ENCODE data around the gene ASB15.

ASB15 gene

GRCh38 chr7:123647106-123647730 lies 45.6 kb downstream of the ASB15 start:
- Histone ChIP-seq H3K27me3 (ENCODE audit: control insufficient read depth in 2 of 2, insufficient read depth in 2 of 2, low read length in 2 of 2) (peaks cover 0 to 3% of the 10 kb centered on the region in 2 donors), H3K27ac (ENCODE audit: low read depth in 2 of 2, low read length in 2 of 2) (no peak overlapping the region), H3K9me3 (ENCODE audit: control insufficient read depth in 2 of 2, low read length in 2 of 2) (no peaks in the 10 kb centered on the region), H3K36me3 (ENCODE audit: control insufficient read depth in 2 of 2, insufficient read depth in 2 of 2, low read length in 2 of 2) (no peaks in the 10 kb centered on the region), H3K9ac (ENCODE audit: low read depth in 1 of 2, low read length in 2 of 2) (no peak overlapping the region), H3K4me1 (ENCODE audit: control insufficient read depth in 2 of 2, insufficient read depth in 2 of 2, low read length in 2 of 2) (no peaks in the 10 kb centered on the region), H3K4me3 (ENCODE audit: low read length in 2 of 2) (no peak overlapping the region)

GRCh38 chr7:123649964-123650363 lies 48.3 kb downstream of the ASB15 start:
- Histone ChIP-seq H3K9ac (ENCODE audit: low read depth in 1 of 2, low read length in 2 of 2) (no peak overlapping the region), H3K9me3 (ENCODE audit: control insufficient read depth in 2 of 2, low read length in 2 of 2) (no peaks in the 10 kb centered on the region), H3K4me1 (ENCODE audit: control insufficient read depth in 2 of 2, insufficient read depth in 2 of 2, low read length in 2 of 2) (no peaks in the 10 kb centered on the region), H3K27ac (ENCODE audit: low read depth in 2 of 2, low read length in 2 of 2) (no peak overlapping the region), H3K27me3 (ENCODE audit: control insufficient read depth in 2 of 2, insufficient read depth in 2 of 2, low read length in 2 of 2) (no peaks in the 10 kb centered on the region), H3K36me3 (ENCODE audit: control insufficient read depth in 2 of 2, insufficient read depth in 2 of 2, low read length in 2 of 2) (no peaks in the 10 kb centered on the region), H3K4me3 (ENCODE audit: low read length in 2 of 2) (no peak overlapping the region)

DNA sequence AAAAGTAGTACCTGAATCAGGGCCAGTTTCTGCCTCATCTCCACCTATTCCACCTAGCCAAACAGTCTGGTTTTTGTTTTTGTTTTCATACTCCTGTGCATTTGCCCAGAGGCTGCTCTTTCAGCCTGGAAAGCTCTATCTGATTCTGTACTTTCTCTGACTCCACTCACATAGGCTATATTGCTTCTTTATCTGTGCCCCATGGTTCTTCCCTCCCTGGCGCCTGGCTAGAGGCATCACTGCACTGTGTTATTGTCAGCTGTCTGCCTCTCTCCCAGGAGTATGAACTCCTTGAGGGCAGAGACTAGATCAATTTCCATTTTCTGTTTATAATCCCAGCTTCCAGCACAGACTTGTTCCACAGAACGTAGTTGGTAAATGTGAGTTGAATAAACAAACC lies 49.0 kb downstream of the ASB15 start:
- Histone ChIP-seq H3K36me3 (ENCODE audit: control insufficient read depth in 2 of 2, insufficient read depth in 2 of 2, low read length in 2 of 2) (no peaks in the 10 kb centered on the region), H3K27ac (ENCODE audit: low read depth in 2 of 2, low read length in 2 of 2) (no peak overlapping the region), H3K4me1 (ENCODE audit: control insufficient read depth in 2 of 2, insufficient read depth in 2 of 2, low read length in 2 of 2) (no peaks in the 10 kb centered on the region), H3K27me3 (ENCODE audit: control insufficient read depth in 2 of 2, insufficient read depth in 2 of 2, low read length in 2 of 2) (no peaks in the 10 kb centered on the region), H3K4me3 (ENCODE audit: low read length in 2 of 2) (no peak overlapping the region), H3K9ac (ENCODE audit: low read depth in 1 of 2, low read length in 2 of 2) (no peak overlapping the region), H3K9me3 (ENCODE audit: control insufficient read depth in 2 of 2, low read length in 2 of 2) (no peaks in the 10 kb centered on the region)

DNA sequence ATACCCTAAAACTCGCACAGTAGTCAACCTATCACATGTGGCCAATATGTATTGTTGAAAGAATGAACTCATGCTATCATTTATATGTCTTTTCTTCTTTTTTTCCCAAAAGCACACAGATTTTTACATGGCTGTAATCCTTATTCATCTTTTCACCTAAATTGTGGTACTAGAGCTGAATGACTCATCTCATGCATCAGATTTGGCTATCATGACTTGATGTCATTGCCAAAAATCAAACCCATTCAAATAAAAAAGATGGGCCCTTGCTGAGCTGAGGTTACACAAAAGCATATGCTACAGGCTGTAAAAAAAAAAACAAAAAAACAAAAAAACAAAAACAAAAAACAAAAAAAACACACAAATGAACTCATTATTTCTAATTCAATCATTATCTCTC lies 50.8 kb downstream of the ASB15 start:
- Histone ChIP-seq H3K36me3 (ENCODE audit: control insufficient read depth in 2 of 2, insufficient read depth in 2 of 2, low read length in 2 of 2) (no peaks in the 10 kb centered on the region), H3K27me3 (ENCODE audit: control insufficient read depth in 2 of 2, insufficient read depth in 2 of 2, low read length in 2 of 2) (no peaks in the 10 kb centered on the region)

DNA sequence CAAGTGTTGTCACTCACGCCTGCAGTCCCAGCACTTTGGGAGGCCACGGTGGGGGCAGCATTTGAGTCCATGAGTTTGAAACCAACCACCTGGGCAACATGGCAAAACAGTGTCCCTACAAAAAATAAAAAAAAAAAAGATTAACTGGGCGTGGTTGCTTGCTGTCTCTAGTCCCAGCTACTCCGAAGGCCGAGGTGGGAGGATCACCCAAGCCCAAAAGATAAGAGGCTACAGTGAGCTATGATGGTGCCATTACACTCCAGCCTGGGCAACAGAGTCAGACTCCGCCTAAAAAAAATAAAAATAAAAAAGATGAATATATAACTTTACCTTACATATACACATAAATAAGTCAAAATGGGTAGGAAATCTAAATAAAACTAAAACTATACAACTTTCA lies 51.5 kb downstream of the ASB15 start:
- H3K27ac ChIP-seq (ENCODE audit: low read depth in 2 of 2, low read length in 2 of 2): no peak overlapping the region
- no peak overlapping the region for H3K4me3 ChIP-seq (ENCODE audit: low read length in 2 of 2)
- H3K9ac ChIP-seq (ENCODE audit: low read depth in 1 of 2, low read length in 2 of 2): no peak overlapping the region
- H3K9me3 ChIP-seq (ENCODE audit: control insufficient read depth in 2 of 2, low read length in 2 of 2): no peaks in the 10 kb centered on the region
- no peaks in the 10 kb centered on the region for H3K4me1 ChIP-seq (ENCODE audit: control insufficient read depth in 2 of 2, insufficient read depth in 2 of 2, low read length in 2 of 2)
- H3K36me3 ChIP-seq (ENCODE audit: control insufficient read depth in 2 of 2, insufficient read depth in 2 of 2, low read length in 2 of 2): no peaks in the 10 kb centered on the region
- no peaks in the 10 kb centered on the region for H3K27me3 ChIP-seq (ENCODE audit: control insufficient read depth in 2 of 2, insufficient read depth in 2 of 2, low read length in 2 of 2)

More for the DNA sequence above, 50.8 kb downstream of the ASB15 start:
- no peak overlapping the region for H3K4me3 ChIP-seq (ENCODE audit: low read length in 2 of 2)
- H3K4me1 ChIP-seq (ENCODE audit: control insufficient read depth in 2 of 2, insufficient read depth in 2 of 2, low read length in 2 of 2): no peaks in the 10 kb centered on the region
- H3K9ac ChIP-seq (ENCODE audit: low read depth in 1 of 2, low read length in 2 of 2): no peak overlapping the region
- no peaks in the 10 kb centered on the region for H3K9me3 ChIP-seq (ENCODE audit: control insufficient read depth in 2 of 2, low read length in 2 of 2)
- no peak overlapping the region for H3K27ac ChIP-seq (ENCODE audit: low read depth in 2 of 2, low read length in 2 of 2)

- H3K27me3 ChIP-seq (ENCODE audit: control insufficient read depth in 2 of 2, insufficient read depth in 2 of 2, low read length in 2 of 2): no peaks in the 10 kb centered on the region
- H3K9me3 ChIP-seq (ENCODE audit: control insufficient read depth in 2 of 2, low read length in 2 of 2): no peaks in the 10 kb centered on the region
- H3K36me3 ChIP-seq (ENCODE audit: control insufficient read depth in 2 of 2, insufficient read depth in 2 of 2, low read length in 2 of 2): no peaks in the 10 kb centered on the region
- H3K4me1 ChIP-seq (ENCODE audit: control insufficient read depth in 2 of 2, insufficient read depth in 2 of 2, low read length in 2 of 2): no peaks in the 10 kb centered on the region
- no peak within 1 kb of the TSS for H3K4me3 ChIP-seq (ENCODE audit: low read length in 2 of 2)
- no peak within 1 kb of the TSS for H3K9ac ChIP-seq (ENCODE audit: low read depth in 1 of 2, low read length in 2 of 2)
- no peak within 1 kb of the TSS for H3K27ac ChIP-seq (ENCODE audit: low read depth in 2 of 2, low read length in 2 of 2)
Measured at GRCh38 chr7:123655614-123656013, 54.0 kb downstream of the ASB15 start, which contains the start of gene LMOD2. Gene LMOD2, plus strand, starts transcription at chr7:123655866. Its CDS starts 98 bp downstream, at chr7:123655964.

DNA sequence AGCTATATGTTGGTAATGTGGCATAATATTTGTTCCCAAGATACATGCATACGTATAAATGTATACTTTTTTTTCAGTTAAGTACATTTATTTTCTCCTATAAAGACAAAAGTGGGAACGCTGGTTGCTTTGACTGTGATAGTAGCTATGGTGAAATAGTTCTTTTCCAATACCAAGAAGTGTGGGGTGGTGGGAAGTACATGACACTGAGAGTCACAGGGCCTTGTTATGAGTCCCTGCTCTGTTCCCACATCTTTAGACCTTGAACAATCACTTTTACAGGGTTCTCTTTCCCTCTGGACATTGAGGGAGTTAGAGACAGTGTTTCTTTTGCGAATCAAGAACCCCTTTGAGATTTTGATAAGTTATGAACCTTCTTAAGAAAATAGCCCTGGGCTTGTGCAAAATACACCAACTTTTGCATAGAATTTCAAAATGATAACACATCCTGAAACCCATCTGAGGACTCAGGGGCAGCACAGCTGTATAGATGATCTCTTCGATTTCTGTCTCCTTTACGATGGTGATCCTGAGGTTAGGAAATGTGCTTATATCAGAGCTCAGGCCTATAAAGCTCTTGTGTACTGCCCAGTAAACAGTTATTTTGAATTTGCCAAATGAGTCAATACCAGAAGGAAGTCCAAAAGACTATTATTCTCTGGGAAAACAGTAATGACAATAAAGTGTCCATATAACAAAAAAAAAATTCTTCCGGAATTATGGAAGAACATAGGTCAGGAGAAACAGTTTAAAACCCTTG lies 55.1 kb downstream of the ASB15 start:
- Histone ChIP-seq H3K27me3 (ENCODE audit: control insufficient read depth in 2 of 2, insufficient read depth in 2 of 2, low read length in 2 of 2) (no peaks in the 10 kb centered on the region), H3K4me3 (ENCODE audit: low read length in 2 of 2) (no peak overlapping the region), H3K36me3 (ENCODE audit: control insufficient read depth in 2 of 2, insufficient read depth in 2 of 2, low read length in 2 of 2) (no peaks in the 10 kb centered on the region), H3K9me3 (ENCODE audit: control insufficient read depth in 2 of 2, low read length in 2 of 2) (no peaks in the 10 kb centered on the region), H3K4me1 (ENCODE audit: control insufficient read depth in 2 of 2, insufficient read depth in 2 of 2, low read length in 2 of 2) (no peaks in the 10 kb centered on the region), H3K27ac (ENCODE audit: low read depth in 2 of 2, low read length in 2 of 2) (no peak overlapping the region), H3K9ac (ENCODE audit: low read depth in 1 of 2, low read length in 2 of 2) (no peak overlapping the region)

DNA sequence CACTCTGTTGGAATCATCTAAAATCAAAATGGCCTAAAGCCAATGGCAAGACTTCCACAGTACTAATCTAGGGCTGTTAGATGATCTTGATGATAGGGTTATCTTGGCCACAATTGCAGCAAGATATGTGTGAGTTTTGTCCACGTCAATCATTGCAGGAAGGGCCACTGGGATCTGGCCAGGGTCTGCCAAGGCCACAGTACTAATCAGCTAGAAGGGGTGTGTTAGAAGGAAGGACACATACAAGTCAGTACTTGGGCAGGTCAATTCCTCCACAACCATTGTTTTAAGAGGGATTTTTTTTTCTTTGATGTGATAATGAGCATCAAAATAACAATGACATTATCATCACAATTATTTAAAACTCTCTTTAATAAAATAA lies 55.7 kb downstream of the ASB15 start:
- Histone ChIP-seq H3K27ac (ENCODE audit: low read depth in 2 of 2, low read length in 2 of 2) (no peak overlapping the region), H3K9ac (ENCODE audit: low read depth in 1 of 2, low read length in 2 of 2) (no peak overlapping the region), H3K36me3 (ENCODE audit: control insufficient read depth in 2 of 2, insufficient read depth in 2 of 2, low read length in 2 of 2) (no peaks in the 10 kb centered on the region), H3K4me3 (ENCODE audit: low read length in 2 of 2) (no peak overlapping the region), H3K27me3 (ENCODE audit: control insufficient read depth in 2 of 2, insufficient read depth in 2 of 2, low read length in 2 of 2) (no peaks in the 10 kb centered on the region), H3K9me3 (ENCODE audit: control insufficient read depth in 2 of 2, low read length in 2 of 2) (no peaks in the 10 kb centered on the region), H3K4me1 (ENCODE audit: control insufficient read depth in 2 of 2, insufficient read depth in 2 of 2, low read length in 2 of 2) (no peaks in the 10 kb centered on the region)

GRCh38 chr7:123658023-123658422 lies 56.4 kb downstream of the ASB15 start:
- Histone ChIP-seq H3K27ac (ENCODE audit: low read depth in 2 of 2, low read length in 2 of 2) (no peak overlapping the region), H3K27me3 (ENCODE audit: control insufficient read depth in 2 of 2, insufficient read depth in 2 of 2, low read length in 2 of 2) (no peaks in the 10 kb centered on the region), H3K9ac (ENCODE audit: low read depth in 1 of 2, low read length in 2 of 2) (no peak overlapping the region), H3K9me3 (ENCODE audit: control insufficient read depth in 2 of 2, low read length in 2 of 2) (no peaks in the 10 kb centered on the region), H3K36me3 (ENCODE audit: control insufficient read depth in 2 of 2, insufficient read depth in 2 of 2, low read length in 2 of 2) (no peaks in the 10 kb centered on the region), H3K4me1 (ENCODE audit: control insufficient read depth in 2 of 2, insufficient read depth in 2 of 2, low read length in 2 of 2) (no peaks in the 10 kb centered on the region), H3K4me3 (ENCODE audit: low read length in 2 of 2) (no peak overlapping the region)

- Histone ChIP-seq H3K27me3 (ENCODE audit: control insufficient read depth in 2 of 2, insufficient read depth in 2 of 2, low read length in 2 of 2) (peaks cover 0 to 3% of the 10 kb centered on the region in 2 donors), H3K36me3 (ENCODE audit: control insufficient read depth in 2 of 2, insufficient read depth in 2 of 2, low read length in 2 of 2) (no peaks in the 10 kb centered on the region), H3K9ac (ENCODE audit: low read depth in 1 of 2, low read length in 2 of 2) (no peak overlapping the region), H3K4me3 (ENCODE audit: low read length in 2 of 2) (no peak overlapping the region), H3K9me3 (ENCODE audit: control insufficient read depth in 2 of 2, low read length in 2 of 2) (no peaks in the 10 kb centered on the region), H3K27ac (ENCODE audit: low read depth in 2 of 2, low read length in 2 of 2) (no peak overlapping the region), H3K4me1 (ENCODE audit: control insufficient read depth in 2 of 2, insufficient read depth in 2 of 2, low read length in 2 of 2) (no peaks in the 10 kb centered on the region)
Measured at GRCh38 chr7:123660514-123661354, 59.1 kb downstream of the ASB15 start.
